ENCODE results near the gene KCTD20.

The KCTD20 gene

GRCh38 chr6:36487698-36488097 lies 44.9 kb downstream of the KCTD20 start (continued):
- no peak for TF ChIP-seq REST (tag by site-specific recombination; IDR thresholded peaks at IDR 0.05)
- TF ChIP-seq KLF9 (tag by site-specific recombination; IDR thresholded peaks at IDR 0.05; ENCODE audit: low read depth): no peak
- no peak for TF ChIP-seq GLI4 (tag by site-specific recombination; IDR thresholded peaks at IDR 0.05)
- no peak for TF ChIP-seq SP7 (tag by site-specific recombination; IDR thresholded peaks at IDR 0.05)

- ChIA-PET POLR2A (no interaction called here), CTCF (interaction anchor here (0.5 to 1.4 kb wide), 5 partner anchors 8 to 667 kb away, joined by 3 to 4 read pairs (median 4); no protein-coding TSS in a partner anchor)
- Histone ChIP-seq H3K9me3 (ENCODE audit: control insufficient read depth, insufficient read depth, low read depth, low read length) (no peaks in the 10 kb centered on the region), H3K27ac (ENCODE audit: extremely low read depth, low read depth, low read length) (no peak overlapping the region), H3K36me3 (ENCODE audit: control insufficient read depth in 2 of 2, insufficient read depth in 1 of 2, low read length in 2 of 2) (peaks cover 27 to 58% of the 10 kb centered on the region in 2 experiments), H3K4me3 (ENCODE audit: low read depth, low read length) (no peak overlapping the region), H3K4me1 (ENCODE audit: control insufficient read depth, insufficient read depth, low read length) (no peaks in the 10 kb centered on the region)
- TF ChIP-seq ZBTB21 (tag by site-specific recombination; IDR thresholded peaks at IDR 0.05) (no peak), ZBTB17 (tag by site-specific recombination; IDR thresholded peaks at IDR 0.05) (peak; percentile 57; the same call in 1 of the 2 replicates), YY2 (tag by site-specific recombination; IDR thresholded peaks at IDR 0.05) (no peak), ZNF785 (tag by site-specific recombination; IDR thresholded peaks at IDR 0.05) (no peak)
Measured at GRCh38 chr6:36488221-36488620, 45.4 kb downstream of the KCTD20 start.

DNA sequence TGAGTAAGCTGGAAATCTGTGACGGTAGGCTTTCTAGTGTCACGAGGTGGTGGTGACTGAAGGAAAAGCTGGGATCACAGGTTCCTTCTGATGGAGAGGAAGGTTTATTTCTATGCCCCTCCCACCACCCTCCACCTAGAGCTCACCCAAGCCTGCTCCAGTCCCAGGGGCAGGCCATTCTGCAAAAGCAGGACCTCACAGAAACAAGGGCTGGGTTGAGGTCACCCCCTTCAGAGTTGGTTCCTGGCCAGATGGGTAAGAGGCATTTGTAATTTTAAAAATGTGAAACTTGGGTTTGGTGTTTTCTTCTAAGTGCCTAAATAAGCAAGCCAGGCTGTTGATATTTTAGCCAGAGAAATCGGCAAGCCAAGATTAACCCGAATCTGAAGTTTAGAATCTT lies 46.6 kb downstream of the KCTD20 start:
- ChIA-PET POLR2A (interaction anchor here (0.6 kb wide), 1 partner anchor 95 kb away, joined by 3 read pairs; no protein-coding TSS in a partner anchor), CTCF (interaction anchor here (1.4 kb wide), 1 partner anchor 129 kb away, joined by 4 read pairs; no protein-coding TSS in a partner anchor)
- Histone ChIP-seq H3K27ac (ENCODE audit: extremely low read depth, low read depth, low read length) (no peak overlapping the region), H3K9me3 (ENCODE audit: control insufficient read depth, insufficient read depth, low read depth, low read length) (no peaks in the 10 kb centered on the region), H3K4me3 (ENCODE audit: low read depth, low read length) (no peak overlapping the region), H3K4me1 (ENCODE audit: control insufficient read depth, insufficient read depth, low read length) (no peaks in the 10 kb centered on the region), H3K36me3 (ENCODE audit: control insufficient read depth in 2 of 2, insufficient read depth in 1 of 2, low read length in 2 of 2) (peaks cover 28 to 63% of the 10 kb centered on the region in 2 experiments)
- TF ChIP-seq ZNF404 (tag by site-specific recombination; IDR thresholded peaks at IDR 0.05) (no peak), ZNF266 (tag by site-specific recombination; IDR thresholded peaks at IDR 0.05; ENCODE audit: low read depth) (no peak), TSHZ1 (tag by site-specific recombination; IDR thresholded peaks at IDR 0.05; ENCODE audit: borderline replicate concordance) (no peak)

DNA sequence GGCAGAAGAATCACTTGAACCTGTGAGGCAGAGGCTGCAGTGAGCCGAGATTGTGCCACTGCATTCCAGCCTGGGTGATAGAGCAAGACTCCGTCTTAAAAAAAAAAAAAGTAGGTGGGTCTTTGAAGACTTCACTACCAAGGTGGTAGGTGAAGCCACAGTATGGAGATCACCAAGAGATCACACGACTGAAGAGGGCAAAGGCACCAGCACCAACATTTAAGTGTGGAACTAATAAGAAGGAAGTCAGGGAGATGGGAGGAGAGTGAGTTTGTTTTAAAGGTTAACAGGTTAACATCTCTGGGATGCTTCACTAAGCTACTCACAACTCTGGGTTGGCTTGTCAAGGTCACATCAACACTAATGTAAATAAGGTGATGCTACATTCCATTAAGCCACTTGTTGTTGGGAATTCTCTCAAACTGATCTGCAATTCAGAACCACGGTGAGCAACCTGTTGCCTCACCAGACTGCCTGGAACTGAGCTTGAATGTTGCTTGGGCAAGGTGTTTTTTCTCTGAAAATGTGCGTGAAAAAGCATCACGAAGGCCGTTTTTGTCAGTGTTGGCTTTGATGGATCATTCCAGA lies 48.7 kb downstream of the KCTD20 start:
- CTCF ChIA-PET: interaction anchor here (0.7 kb wide), 1 partner anchor 35 kb away, joined by 4 read pairs; no protein-coding TSS in a partner anchor
- H3K36me3 ChIP-seq (ENCODE audit: control insufficient read depth in 2 of 2, insufficient read depth in 1 of 2, low read length in 2 of 2): peaks cover 16 to 66% of the 10 kb centered on the region in 2 experiments
- no peaks in the 10 kb centered on the region for H3K4me1 ChIP-seq (ENCODE audit: control insufficient read depth, insufficient read depth, low read length)
- H3K27ac ChIP-seq (ENCODE audit: extremely low read depth, low read depth, low read length): no peak overlapping the region
- TF ChIP-seq SCRT2 (tag by site-specific recombination; IDR thresholded peaks at IDR 0.05) (peak; percentile 97), ZSCAN4 (tag by site-specific recombination; IDR thresholded peaks at IDR 0.05) (no peak), ZNF426 (tag by site-specific recombination; IDR thresholded peaks at IDR 0.05) (no peak), REST (tag by site-specific recombination; IDR thresholded peaks at IDR 0.05) (peak; percentile 92), SCRT1 (tag by site-specific recombination; IDR thresholded peaks at IDR 0.05; ENCODE audit: borderline replicate concordance) (peak; percentile 80)
- POLR2A ChIA-PET: no interaction called here
- no peak overlapping the region for H3K4me3 ChIP-seq (ENCODE audit: low read depth, low read length)
- H3K9me3 ChIP-seq (ENCODE audit: control insufficient read depth, insufficient read depth, low read depth, low read length): no peaks in the 10 kb centered on the region
